HG03045 (cell line): Measurements from ENCODE around the gene PEDS1.
"Not testable (repeated sequence)": the region's sequence is repeated elsewhere in the genome, so short reads cannot be mapped to it uniquely, and the experiment has no call there.

Experiments
- ATAC-seq: cut with Tn5 transposase; IDR thresholded peaks from one replicate; pipeline ENCODE4 v1.9.1; 2021; ENCODE audit warnings: mild to moderate bottlenecking, moderate library complexity; ENCODE audit not compliant: unreplicated experiment

The PEDS1 gene

GRCh38 chr20:50115041-50115512 lies 38.4 kb downstream of the PEDS1 start:
- no peak for ATAC-seq

GRCh38 chr20:50113420-50114224 lies 39.9 kb downstream of the PEDS1 start:
- no peak for ATAC-seq

- peak; percentile 51 for ATAC-seq
Observed at GRCh38 chr20:50112512-50113419, 40.8 kb downstream of the PEDS1 start, which contains the start of gene UBE2V1. Gene UBE2V1, minus strand, starts transcription at chr20:50113150. Its CDS starts 22 bp downstream, at chr20:50113128.

- ATAC-seq, result no peak
Observed at GRCh38 chr20:50111829-50112495, 41.6 kb downstream of the PEDS1 start.

GRCh38 chr20:50111120-50111828 lies 42.2 kb downstream of the PEDS1 start:
- ATAC-seq, result no peak

- no peak for ATAC-seq
Observed at GRCh38 chr20:50110141-50111047, 43.1 kb downstream of the PEDS1 start.

- ATAC-seq, result no peak
Observed at GRCh38 chr20:50108556-50109235, 44.8 kb downstream of the PEDS1 start.

GRCh38 chr20:50107796-50108331 lies 45.7 kb downstream of the PEDS1 start:
- ATAC-seq, result no peak

GRCh38 chr20:50107086-50107660 lies 46.4 kb downstream of the PEDS1 start:
- no peak for ATAC-seq

- not testable (repeated sequence) for ATAC-seq
Observed at GRCh38 chr20:50106669-50107068, 46.9 kb downstream of the PEDS1 start.
